Calu3 (cell line): ENCODE results near the gene SCUBE3. TPM values are rescaled to one million over a fixed set of nuclear protein-coding genes. Genes with fewer than 3 reads are reported as not detected.

Experiments
- BruUV-seq: library from RNA; stranded (reverse); fragments of 400-500 nt; replicated peaks from 2 replicates; lab custom pipeline; 2021; lab: Mats Ljungman, UMichigan
- CTCF ChIA-PET: fragments of 300-600 bp; sonication (Branson Sonifier 250); formaldehyde crosslinking; loops from one replicate; lab custom pipeline; 2022; ENCODE audit warnings: antibody characterized with exemption; lab: Charles Lee
- DNase-seq: peaks from one replicate; pipeline ENCODE4 v3.0.0; 2022
- H3K27ac Mint-ChIP-seq: one replicate; pipeline ENCODE4 v1.8.0; 2022; ENCODE audit warnings: mixed read lengths; ENCODE audit not compliant: unreplicated experiment
- H3K27me3 Mint-ChIP-seq: one replicate; pipeline ENCODE4 v1.8.0; 2022; ENCODE audit warnings: mixed read lengths; ENCODE audit not compliant: unreplicated experiment
- H3K36me3 Mint-ChIP-seq: one replicate; pipeline ENCODE4 v1.8.0; 2022; ENCODE audit warnings: mild to moderate bottlenecking, moderate library complexity, mixed read lengths; ENCODE audit not compliant: insufficient read depth, unreplicated experiment
- H3K4me1 Mint-ChIP-seq: one replicate; pipeline ENCODE4 v1.8.0; 2022; ENCODE audit warnings: mild to moderate bottlenecking, low read depth, mixed read lengths; ENCODE audit not compliant: unreplicated experiment
- H3K4me3 Mint-ChIP-seq: one replicate; pipeline ENCODE4 v1.8.0; 2022; ENCODE audit warnings: mild to moderate bottlenecking, low read depth, moderate library complexity, mixed read lengths; ENCODE audit not compliant: unreplicated experiment
- H3K9me3 Mint-ChIP-seq: one replicate; pipeline ENCODE4 v1.8.0; 2022; ENCODE audit warnings: low read depth, mixed read lengths; ENCODE audit not compliant: unreplicated experiment
- intact Hi-C: fragments of 100-400 bp; cut with micrococcal nuclease; formaldehyde crosslinking; loops from one replicate; pipeline ENCODE4 v1.10.0; 2022; ENCODE audit not compliant: unreplicated experiment
- total RNA-seq: library from RNA; stranded (reverse); gene quantifications from 2 replicates; pipeline ENCODE4 v1.2.3, GENCODE V29; 2022
- TF ChIP-seq, protein P1 (sequence below): fragments of 200-600 bp; IDR thresholded peaks from one replicate; pipeline ENCODE4 v1.8.0; 2022; ENCODE audit warnings: antibody characterized with exemption; ENCODE audit not compliant: unreplicated experiment

The SCUBE3 gene
- total RNA-seq, 1 experiment from 2014 or later, result 0.47 TPM

DNA sequence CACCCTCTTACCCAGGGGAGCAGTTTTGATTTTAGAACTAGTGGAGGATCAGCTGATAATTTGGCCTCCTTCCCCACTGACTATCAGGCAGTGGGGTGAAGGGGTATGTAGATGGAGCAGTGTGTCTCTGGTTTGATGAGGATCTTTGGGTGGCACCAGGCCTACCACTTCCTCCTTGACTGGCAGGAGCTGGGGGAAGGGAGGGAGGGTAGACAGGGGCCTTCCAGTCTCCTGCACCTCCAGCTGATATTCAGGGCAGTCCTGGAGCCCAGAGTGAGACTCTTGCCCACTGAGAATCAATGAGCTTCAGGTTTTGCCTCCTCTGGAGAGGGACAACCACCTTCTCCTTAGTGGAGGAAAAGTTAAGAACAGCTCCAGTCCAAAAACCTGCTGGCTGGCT lies 87.1 kb downstream of the SCUBE3 start:
- CTCF ChIA-PET, result interaction anchor here (0.5 to 0.6 kb wide), 3 partner anchors 149 to 256 kb away, joined by 3 read pairs; no protein-coding TSS in a partner anchor
- DNase-seq, result no peak
- no peak overlapping the region for H3K4me3 Mint-ChIP-seq
- no peaks in the 10 kb centered on the region for H3K27me3 Mint-ChIP-seq
- TF ChIP-seq, protein P1, sequence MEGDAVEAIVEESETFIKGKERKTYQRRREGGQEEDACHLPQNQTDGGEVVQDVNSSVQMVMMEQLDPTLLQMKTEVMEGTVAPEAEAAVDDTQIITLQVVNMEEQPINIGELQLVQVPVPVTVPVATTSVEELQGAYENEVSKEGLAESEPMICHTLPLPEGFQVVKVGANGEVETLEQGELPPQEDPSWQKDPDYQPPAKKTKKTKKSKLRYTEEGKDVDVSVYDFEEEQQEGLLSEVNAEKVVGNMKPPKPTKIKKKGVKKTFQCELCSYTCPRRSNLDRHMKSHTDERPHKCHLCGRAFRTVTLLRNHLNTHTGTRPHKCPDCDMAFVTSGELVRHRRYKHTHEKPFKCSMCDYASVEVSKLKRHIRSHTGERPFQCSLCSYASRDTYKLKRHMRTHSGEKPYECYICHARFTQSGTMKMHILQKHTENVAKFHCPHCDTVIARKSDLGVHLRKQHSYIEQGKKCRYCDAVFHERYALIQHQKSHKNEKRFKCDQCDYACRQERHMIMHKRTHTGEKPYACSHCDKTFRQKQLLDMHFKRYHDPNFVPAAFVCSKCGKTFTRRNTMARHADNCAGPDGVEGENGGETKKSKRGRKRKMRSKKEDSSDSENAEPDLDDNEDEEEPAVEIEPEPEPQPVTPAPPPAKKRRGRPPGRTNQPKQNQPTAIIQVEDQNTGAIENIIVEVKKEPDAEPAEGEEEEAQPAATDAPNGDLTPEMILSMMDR, result no peak
- intact Hi-C loops, result no loop called here
- no TSS peak for BruUV-seq
- peaks cover 9% of the 10 kb centered on the region for H3K36me3 Mint-ChIP-seq
- H3K27ac Mint-ChIP-seq, result no peak overlapping the region
- H3K9me3 Mint-ChIP-seq, result no peaks in the 10 kb centered on the region
- H3K4me1 Mint-ChIP-seq, result peaks cover 33% of the 10 kb centered on the region

Other genes starting within 250 kb of the SCUBE3 start
- gene TCP11, start 72.6 kb upstream of the SCUBE3 start, total RNA-seq, result not detected in 2 replicates
- gene ZNF76, start 45.8 kb downstream of the SCUBE3 start, total RNA-seq, result 52.0 and 60.0 TPM in 2 replicates
- 15.4 and 18.5 TPM in 2 replicates for gene DEF6, start 83.9 kb downstream of the SCUBE3 start, total RNA-seq
- gene PPARD, start 128.6 kb downstream of the SCUBE3 start, total RNA-seq, result 26.2 and 26.8 TPM in 2 replicates
- 10.4 and 10.9 TPM in 2 replicates for gene FANCE, start 238.4 kb downstream of the SCUBE3 start, total RNA-seq